ENCODE results near the gene RIPK1.

DNA sequence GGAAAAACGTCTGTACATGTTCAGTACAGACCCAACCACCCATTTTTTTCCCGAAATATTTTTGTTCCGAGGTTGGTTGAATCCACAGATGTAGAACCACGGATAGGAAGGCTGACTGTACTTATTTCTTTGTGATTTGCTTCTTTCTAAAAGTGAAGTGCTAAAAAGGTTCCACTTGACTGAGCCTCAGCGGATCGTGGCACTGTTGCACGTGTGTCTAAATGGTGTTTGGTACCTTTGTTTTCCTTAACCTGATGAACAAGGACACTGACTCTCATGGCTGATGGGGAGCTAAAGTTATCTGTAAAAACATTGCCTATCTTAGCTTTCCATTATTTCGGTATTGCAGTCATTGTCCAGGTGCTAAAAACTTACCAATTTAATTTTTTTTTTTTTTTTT lies 56.4 kb downstream of the RIPK1 start:
- TF ChIP-seq, protein P1, sequence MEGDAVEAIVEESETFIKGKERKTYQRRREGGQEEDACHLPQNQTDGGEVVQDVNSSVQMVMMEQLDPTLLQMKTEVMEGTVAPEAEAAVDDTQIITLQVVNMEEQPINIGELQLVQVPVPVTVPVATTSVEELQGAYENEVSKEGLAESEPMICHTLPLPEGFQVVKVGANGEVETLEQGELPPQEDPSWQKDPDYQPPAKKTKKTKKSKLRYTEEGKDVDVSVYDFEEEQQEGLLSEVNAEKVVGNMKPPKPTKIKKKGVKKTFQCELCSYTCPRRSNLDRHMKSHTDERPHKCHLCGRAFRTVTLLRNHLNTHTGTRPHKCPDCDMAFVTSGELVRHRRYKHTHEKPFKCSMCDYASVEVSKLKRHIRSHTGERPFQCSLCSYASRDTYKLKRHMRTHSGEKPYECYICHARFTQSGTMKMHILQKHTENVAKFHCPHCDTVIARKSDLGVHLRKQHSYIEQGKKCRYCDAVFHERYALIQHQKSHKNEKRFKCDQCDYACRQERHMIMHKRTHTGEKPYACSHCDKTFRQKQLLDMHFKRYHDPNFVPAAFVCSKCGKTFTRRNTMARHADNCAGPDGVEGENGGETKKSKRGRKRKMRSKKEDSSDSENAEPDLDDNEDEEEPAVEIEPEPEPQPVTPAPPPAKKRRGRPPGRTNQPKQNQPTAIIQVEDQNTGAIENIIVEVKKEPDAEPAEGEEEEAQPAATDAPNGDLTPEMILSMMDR (conservative IDR thresholded peaks at IDR 0.05; ENCODE audit: low read length): no peak
- TF ChIP-seq EZH2phosphoT487 (IDR thresholded peaks at IDR 0.05; ENCODE audit: borderline replicate concordance): no peak
